HepG2 (cell line): ENCODE data around the gene P3H3. TPM values are rescaled to one million over a fixed set of nuclear protein-coding genes. Genes with fewer than 3 reads are reported as not detected.
A peak's percentile ranks its signal among the peaks of the same experiment; 100 is the strongest.

Source experiments
- CTCF ChIP-seq: sonication (generic); formaldehyde crosslinking; IDR thresholded peaks from 2 replicates; pipeline ENCODE4 v1.5.0; 2020; ENCODE audit warnings: mild to moderate bottlenecking, missing genetic modification reagents, moderate library complexity
- FLYWCH1 ChIP-seq: sonication (generic); formaldehyde crosslinking; IDR thresholded peaks from 2 replicates; pipeline ENCODE4 v1.8.1; 2023; ENCODE audit warnings: mild to moderate bottlenecking, missing genetic modification reagents
- GATA4 ChIP-seq: sonication (generic); IDR thresholded peaks from 2 replicates; pipeline ENCODE4 v1.6.1; 2016; ENCODE audit warnings: antibody characterized with exemption, low read depth, borderline replicate concordance
- GPN1 ChIP-seq: sonication (generic); formaldehyde crosslinking; IDR thresholded peaks from 2 replicates; pipeline ENCODE4 v1.5.1; 2020; ENCODE audit warnings: missing genetic modification reagents, borderline replicate concordance
- KLF16 ChIP-seq, 2 experiments: sonication (generic) in 1 of 2; formaldehyde crosslinking in 1 of 2; IDR thresholded peaks; 2 replicates each; pipeline versions ENCODE4 v1.6.1 to v1.8.0; 2016 to 2023; ENCODE audit warnings: missing genetic modification reagents in 2 of 2, missing compliant biosample characterization in 1 of 2
- MYC ChIP-seq: sonication (generic); formaldehyde crosslinking; IDR thresholded peaks from 2 replicates; pipeline ENCODE4 v1.9.0; 2021; ENCODE audit warnings: missing genetic modification reagents, borderline replicate concordance
- NR1H2 ChIP-seq: sonication (generic); formaldehyde crosslinking; IDR thresholded peaks from 2 replicates; pipeline ENCODE4 v1.8.1; 2022; ENCODE audit warnings: low read depth, missing genetic modification reagents, borderline replicate concordance
- SAP130 ChIP-seq: IDR thresholded peaks from 2 replicates; pipeline ENCODE4 v1.6.1; 2016; ENCODE audit warnings: low read depth
- SIN3A ChIP-seq: IDR thresholded peaks from 2 replicates; pipeline ENCODE4 v1.6.1; 2011; ENCODE audit warnings: low read depth, mild to moderate bottlenecking, control low read depth, low read length, borderline replicate concordance
- ZFP90 ChIP-seq: sonication (generic); formaldehyde crosslinking; IDR thresholded peaks from 2 replicates; pipeline ENCODE4 v1.8.0; 2022; ENCODE audit warnings: missing genetic modification reagents, mild to moderate bottlenecking, inconsistent platforms, borderline replicate concordance
- ZNF225 ChIP-seq: sonication (generic); formaldehyde crosslinking; IDR thresholded peaks from 2 replicates; pipeline ENCODE4 v1.4.0; 2020; ENCODE audit warnings: mild to moderate bottlenecking, missing genetic modification reagents
- ZNF333 ChIP-seq: sonication (generic); formaldehyde crosslinking; IDR thresholded peaks from 2 replicates; pipeline ENCODE4 v1.4.0; 2020; ENCODE audit warnings: mild to moderate bottlenecking, missing genetic modification reagents, borderline replicate concordance
- ZNF34 ChIP-seq: sonication (generic); formaldehyde crosslinking; IDR thresholded peaks from 2 replicates; pipeline ENCODE4 v1.4.0; 2020; ENCODE audit warnings: mild to moderate bottlenecking, missing genetic modification reagents, borderline replicate concordance
- polyA plus RNA-seq, 8 experiments: library from polyadenylated mRNA; depleted of rRNA in 3 of 8; stranded (reverse) in 7 of 8; unstranded in 1 of 8; fragments of >200 nt; fragmentation: Illumina TruSeq in 4 of 8; extraction: Trizol in 4 of 8; gene quantifications; 2 replicates each; pipeline versions ENCODE4 v1.2.1 to v1.2.3, GENCODE V29; 2011 to 2016; ENCODE audit warnings: low read depth in 4 of 8, missing spikeins in 1 of 8, mixed read lengths in 1 of 8; ENCODE audit not compliant: insufficient read depth in 1 of 8
- total RNA-seq, 5 experiments: library from RNA; depleted of rRNA; stranded (reverse); fragments of >200 nt; fragmentation: Illumina TruSeq; extraction: Trizol; gene quantifications; 2 replicates each; pipeline ENCODE4 v1.2.3, GENCODE V29; 2016; ENCODE audit warnings: low read depth in 1 of 5
- TF ChIP-seq, protein P1 (sequence below): sonication (generic); formaldehyde crosslinking; IDR thresholded peaks from 2 replicates; pipeline ENCODE4 v1.4.0; 2020; ENCODE audit warnings: missing genetic modification reagents, borderline replicate concordance
- TF ChIP-seq, protein P2 (sequence below): sonication (generic); formaldehyde crosslinking; IDR thresholded peaks from 2 replicates; pipeline ENCODE4 v1.4.0; 2020; ENCODE audit warnings: mild to moderate bottlenecking, missing genetic modification reagents
- TF ChIP-seq, protein P3 (sequence below): sonication (generic); formaldehyde crosslinking; IDR thresholded peaks from 2 replicates; pipeline ENCODE4 v1.4.0; 2020; ENCODE audit warnings: mild to moderate bottlenecking, low read depth, missing genetic modification reagents

Gene P3H3
- total and polyA plus RNA-seq, 2 of the 13 experiments (the other 11 are each of a cell fraction or from before 2014, with no cell fraction given), result 20.1 to 20.5 TPM

- TF ChIP-seq, protein P1, sequence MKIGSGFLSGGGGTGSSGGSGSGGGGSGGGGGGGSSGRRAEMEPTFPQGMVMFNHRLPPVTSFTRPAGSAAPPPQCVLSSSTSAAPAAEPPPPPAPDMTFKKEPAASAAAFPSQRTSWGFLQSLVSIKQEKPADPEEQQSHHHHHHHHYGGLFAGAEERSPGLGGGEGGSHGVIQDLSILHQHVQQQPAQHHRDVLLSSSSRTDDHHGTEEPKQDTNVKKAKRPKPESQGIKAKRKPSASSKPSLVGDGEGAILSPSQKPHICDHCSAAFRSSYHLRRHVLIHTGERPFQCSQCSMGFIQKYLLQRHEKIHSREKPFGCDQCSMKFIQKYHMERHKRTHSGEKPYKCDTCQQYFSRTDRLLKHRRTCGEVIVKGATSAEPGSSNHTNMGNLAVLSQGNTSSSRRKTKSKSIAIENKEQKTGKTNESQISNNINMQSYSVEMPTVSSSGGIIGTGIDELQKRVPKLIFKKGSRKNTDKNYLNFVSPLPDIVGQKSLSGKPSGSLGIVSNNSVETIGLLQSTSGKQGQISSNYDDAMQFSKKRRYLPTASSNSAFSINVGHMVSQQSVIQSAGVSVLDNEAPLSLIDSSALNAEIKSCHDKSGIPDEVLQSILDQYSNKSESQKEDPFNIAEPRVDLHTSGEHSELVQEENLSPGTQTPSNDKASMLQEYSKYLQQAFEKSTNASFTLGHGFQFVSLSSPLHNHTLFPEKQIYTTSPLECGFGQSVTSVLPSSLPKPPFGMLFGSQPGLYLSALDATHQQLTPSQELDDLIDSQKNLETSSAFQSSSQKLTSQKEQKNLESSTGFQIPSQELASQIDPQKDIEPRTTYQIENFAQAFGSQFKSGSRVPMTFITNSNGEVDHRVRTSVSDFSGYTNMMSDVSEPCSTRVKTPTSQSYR, result 0 out of 2 replicates have a peak, but pooled peaks have one; percentile 3
- no peak for TF ChIP-seq ZNF225 (CRISPR knock-in tag)
- peak; percentile 36; the same call in 1 of the 2 replicates for TF ChIP-seq SIN3A
- peak; percentile 67; the same call in 1 of the 2 replicates for TF ChIP-seq ZNF333
- peak in 1 of 2 experiments; percentile 86; a peak in 2 of 4 replicates for TF ChIP-seq KLF16 (CRISPR knock-in tag; IDR thresholded peaks at IDR 0.05)
- peak; percentile 81 for TF ChIP-seq MYC
- peak; percentile 40 for TF ChIP-seq ZFP90
- TF ChIP-seq SAP130 (CRISPR knock-in tag), result peak; percentile 61; the same call in 1 of the 2 replicates
- TF ChIP-seq, protein P2, sequence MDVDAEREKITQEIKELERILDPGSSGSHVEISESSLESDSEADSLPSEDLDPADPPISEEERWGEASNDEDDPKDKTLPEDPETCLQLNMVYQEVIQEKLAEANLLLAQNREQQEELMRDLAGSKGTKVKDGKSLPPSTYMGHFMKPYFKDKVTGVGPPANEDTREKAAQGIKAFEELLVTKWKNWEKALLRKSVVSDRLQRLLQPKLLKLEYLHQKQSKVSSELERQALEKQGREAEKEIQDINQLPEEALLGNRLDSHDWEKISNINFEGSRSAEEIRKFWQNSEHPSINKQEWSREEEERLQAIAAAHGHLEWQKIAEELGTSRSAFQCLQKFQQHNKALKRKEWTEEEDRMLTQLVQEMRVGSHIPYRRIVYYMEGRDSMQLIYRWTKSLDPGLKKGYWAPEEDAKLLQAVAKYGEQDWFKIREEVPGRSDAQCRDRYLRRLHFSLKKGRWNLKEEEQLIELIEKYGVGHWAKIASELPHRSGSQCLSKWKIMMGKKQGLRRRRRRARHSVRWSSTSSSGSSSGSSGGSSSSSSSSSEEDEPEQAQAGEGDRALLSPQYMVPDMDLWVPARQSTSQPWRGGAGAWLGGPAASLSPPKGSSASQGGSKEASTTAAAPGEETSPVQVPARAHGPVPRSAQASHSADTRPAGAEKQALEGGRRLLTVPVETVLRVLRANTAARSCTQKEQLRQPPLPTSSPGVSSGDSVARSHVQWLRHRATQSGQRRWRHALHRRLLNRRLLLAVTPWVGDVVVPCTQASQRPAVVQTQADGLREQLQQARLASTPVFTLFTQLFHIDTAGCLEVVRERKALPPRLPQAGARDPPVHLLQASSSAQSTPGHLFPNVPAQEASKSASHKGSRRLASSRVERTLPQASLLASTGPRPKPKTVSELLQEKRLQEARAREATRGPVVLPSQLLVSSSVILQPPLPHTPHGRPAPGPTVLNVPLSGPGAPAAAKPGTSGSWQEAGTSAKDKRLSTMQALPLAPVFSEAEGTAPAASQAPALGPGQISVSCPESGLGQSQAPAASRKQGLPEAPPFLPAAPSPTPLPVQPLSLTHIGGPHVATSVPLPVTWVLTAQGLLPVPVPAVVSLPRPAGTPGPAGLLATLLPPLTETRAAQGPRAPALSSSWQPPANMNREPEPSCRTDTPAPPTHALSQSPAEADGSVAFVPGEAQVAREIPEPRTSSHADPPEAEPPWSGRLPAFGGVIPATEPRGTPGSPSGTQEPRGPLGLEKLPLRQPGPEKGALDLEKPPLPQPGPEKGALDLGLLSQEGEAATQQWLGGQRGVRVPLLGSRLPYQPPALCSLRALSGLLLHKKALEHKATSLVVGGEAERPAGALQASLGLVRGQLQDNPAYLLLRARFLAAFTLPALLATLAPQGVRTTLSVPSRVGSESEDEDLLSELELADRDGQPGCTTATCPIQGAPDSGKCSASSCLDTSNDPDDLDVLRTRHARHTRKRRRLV (CRISPR knock-in tag), result peak; percentile 45; the same call in 1 of the 2 replicates
- 0 out of 2 replicates have a peak, but pooled peaks have one; percentile 33 for TF ChIP-seq ZNF34 (CRISPR knock-in tag)
- TF ChIP-seq GATA4, result no peak
- TF ChIP-seq GPN1, result no peak
- TF ChIP-seq NR1H2 (CRISPR knock-in tag), result no peak
- TF ChIP-seq CTCF (CRISPR knock-in tag), result 0 out of 2 replicates have a peak, but pooled peaks have one; percentile 7
- TF ChIP-seq, protein P3, sequence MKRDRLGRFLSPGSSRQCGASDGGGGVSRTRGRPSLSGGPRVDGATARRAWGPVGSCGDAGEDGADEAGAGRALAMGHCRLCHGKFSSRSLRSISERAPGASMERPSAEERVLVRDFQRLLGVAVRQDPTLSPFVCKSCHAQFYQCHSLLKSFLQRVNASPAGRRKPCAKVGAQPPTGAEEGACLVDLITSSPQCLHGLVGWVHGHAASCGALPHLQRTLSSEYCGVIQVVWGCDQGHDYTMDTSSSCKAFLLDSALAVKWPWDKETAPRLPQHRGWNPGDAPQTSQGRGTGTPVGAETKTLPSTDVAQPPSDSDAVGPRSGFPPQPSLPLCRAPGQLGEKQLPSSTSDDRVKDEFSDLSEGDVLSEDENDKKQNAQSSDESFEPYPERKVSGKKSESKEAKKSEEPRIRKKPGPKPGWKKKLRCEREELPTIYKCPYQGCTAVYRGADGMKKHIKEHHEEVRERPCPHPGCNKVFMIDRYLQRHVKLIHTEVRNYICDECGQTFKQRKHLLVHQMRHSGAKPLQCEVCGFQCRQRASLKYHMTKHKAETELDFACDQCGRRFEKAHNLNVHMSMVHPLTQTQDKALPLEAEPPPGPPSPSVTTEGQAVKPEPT (CRISPR knock-in tag), result no peak
- no peak for TF ChIP-seq FLYWCH1
These were observed 23.9 kb downstream of the P3H3 start, which contains the start of gene USP5 (continued) for GRCh38 chr12:6851921-6852650.
